Measurements from ENCODE around the gene COPS7B.

DNA sequence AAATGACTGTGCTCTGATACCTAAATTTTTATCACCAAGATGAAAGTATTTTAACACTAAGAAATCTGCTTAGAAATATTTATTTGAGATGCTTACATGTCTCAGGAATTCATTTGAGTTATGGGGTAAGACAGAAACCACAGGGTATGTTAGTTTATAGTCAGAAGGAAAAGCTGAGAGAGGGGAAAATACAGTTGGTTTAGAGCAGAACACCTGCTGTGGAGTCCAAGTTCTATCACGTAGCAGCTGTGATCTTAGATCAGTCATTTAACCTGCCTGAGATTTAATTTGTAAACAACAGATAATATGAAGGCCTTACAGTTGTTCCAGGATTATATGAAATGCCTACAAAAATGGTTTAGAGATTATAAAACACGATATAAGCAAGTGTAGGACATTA is 34.2 kb upstream of the COPS7B start:
- no peak for TF ChIP-seq CTCF (conservative IDR thresholded peaks at IDR 0.05)
- no peak for TF ChIP-seq ZFX (IDR thresholded peaks at IDR 0.05)

Data from C4-2B (cell line).